HL-60/S4 treated with retinoic acid at 250 ng/mL for 4 days and 3 days (cell line): Measurements from ENCODE around the gene INPP4B.

Experiments used
- in situ Hi-C: fragments of 300-500 bp; cut with MboI; formaldehyde crosslinking; loops from 2 replicates; pipeline ENCODE4 v1.7.0; 2022; ENCODE audit warnings: low sequenced_read_pairs

Gene INPP4B

GRCh38 chr4:142168181-142168580 lies 677.9 kb downstream of the INPP4B start:
- in situ Hi-C loops = no loop called here

- in situ Hi-C loops = no loop called here
Measured at GRCh38 chr4:142164767-142165500, 681.2 kb downstream of the INPP4B start.

GRCh38 chr4:142161086-142161485 lies 685.0 kb downstream of the INPP4B start:
- in situ Hi-C loops = no loop called here

GRCh38 chr4:142160509-142160908 lies 685.6 kb downstream of the INPP4B start:
- in situ Hi-C loops = no loop called here

GRCh38 chr4:142158980-142159379 lies 687.1 kb downstream of the INPP4B start:
- in situ Hi-C loops = no loop called here

GRCh38 chr4:142156256-142156655 lies 689.8 kb downstream of the INPP4B start:
- in situ Hi-C loops = no loop called here

GRCh38 chr4:142155347-142155746 lies 690.8 kb downstream of the INPP4B start:
- in situ Hi-C loops = no loop called here

- in situ Hi-C loops = no loop called here
Measured at GRCh38 chr4:142150483-142150882, 695.6 kb downstream of the INPP4B start.

GRCh38 chr4:142144813-142145212 lies 701.3 kb downstream of the INPP4B start:
- in situ Hi-C loops = no loop called here

GRCh38 chr4:142142366-142143054 lies 703.6 kb downstream of the INPP4B start:
- in situ Hi-C loops = no loop called here

- in situ Hi-C loops = no loop called here
Measured at GRCh38 chr4:142141224-142141623, 704.9 kb downstream of the INPP4B start.

GRCh38 chr4:142130666-142131065 lies 715.4 kb downstream of the INPP4B start:
- in situ Hi-C loops = no loop called here

GRCh38 chr4:142129931-142130330 lies 716.2 kb downstream of the INPP4B start:
- in situ Hi-C loops = no loop called here

GRCh38 chr4:142129473-142129872 lies 716.6 kb downstream of the INPP4B start:
- in situ Hi-C loops = no loop called here

- in situ Hi-C loops = no loop called here
Measured at GRCh38 chr4:142128529-142128928, 717.6 kb downstream of the INPP4B start.

- in situ Hi-C loops = no loop called here
Measured at GRCh38 chr4:142126890-142127497, 719.1 kb downstream of the INPP4B start.

GRCh38 chr4:142124874-142125273 lies 721.2 kb downstream of the INPP4B start:
- in situ Hi-C loops = no loop called here

GRCh38 chr4:142121448-142122350 lies 724.4 kb downstream of the INPP4B start:
- in situ Hi-C loops = no loop called here

- in situ Hi-C loops = no loop called here
Measured at GRCh38 chr4:142120921-142121320, 725.2 kb downstream of the INPP4B start.

GRCh38 chr4:142112451-142112850 lies 733.6 kb downstream of the INPP4B start:
- in situ Hi-C loops = no loop called here

GRCh38 chr4:142110136-142110535 lies 736.0 kb downstream of the INPP4B start:
- in situ Hi-C loops = no loop called here
